GM18498 (cell line): ENCODE results near the gene UMODL1.

Experiments
- ATAC-seq: cut with Tn5 transposase; IDR thresholded peaks from one replicate; pipeline ENCODE4 v1.9.1; 2021; ENCODE audit warnings: mild to moderate bottlenecking, moderate library complexity; ENCODE audit not compliant: unreplicated experiment

UMODL1 gene, protein sequence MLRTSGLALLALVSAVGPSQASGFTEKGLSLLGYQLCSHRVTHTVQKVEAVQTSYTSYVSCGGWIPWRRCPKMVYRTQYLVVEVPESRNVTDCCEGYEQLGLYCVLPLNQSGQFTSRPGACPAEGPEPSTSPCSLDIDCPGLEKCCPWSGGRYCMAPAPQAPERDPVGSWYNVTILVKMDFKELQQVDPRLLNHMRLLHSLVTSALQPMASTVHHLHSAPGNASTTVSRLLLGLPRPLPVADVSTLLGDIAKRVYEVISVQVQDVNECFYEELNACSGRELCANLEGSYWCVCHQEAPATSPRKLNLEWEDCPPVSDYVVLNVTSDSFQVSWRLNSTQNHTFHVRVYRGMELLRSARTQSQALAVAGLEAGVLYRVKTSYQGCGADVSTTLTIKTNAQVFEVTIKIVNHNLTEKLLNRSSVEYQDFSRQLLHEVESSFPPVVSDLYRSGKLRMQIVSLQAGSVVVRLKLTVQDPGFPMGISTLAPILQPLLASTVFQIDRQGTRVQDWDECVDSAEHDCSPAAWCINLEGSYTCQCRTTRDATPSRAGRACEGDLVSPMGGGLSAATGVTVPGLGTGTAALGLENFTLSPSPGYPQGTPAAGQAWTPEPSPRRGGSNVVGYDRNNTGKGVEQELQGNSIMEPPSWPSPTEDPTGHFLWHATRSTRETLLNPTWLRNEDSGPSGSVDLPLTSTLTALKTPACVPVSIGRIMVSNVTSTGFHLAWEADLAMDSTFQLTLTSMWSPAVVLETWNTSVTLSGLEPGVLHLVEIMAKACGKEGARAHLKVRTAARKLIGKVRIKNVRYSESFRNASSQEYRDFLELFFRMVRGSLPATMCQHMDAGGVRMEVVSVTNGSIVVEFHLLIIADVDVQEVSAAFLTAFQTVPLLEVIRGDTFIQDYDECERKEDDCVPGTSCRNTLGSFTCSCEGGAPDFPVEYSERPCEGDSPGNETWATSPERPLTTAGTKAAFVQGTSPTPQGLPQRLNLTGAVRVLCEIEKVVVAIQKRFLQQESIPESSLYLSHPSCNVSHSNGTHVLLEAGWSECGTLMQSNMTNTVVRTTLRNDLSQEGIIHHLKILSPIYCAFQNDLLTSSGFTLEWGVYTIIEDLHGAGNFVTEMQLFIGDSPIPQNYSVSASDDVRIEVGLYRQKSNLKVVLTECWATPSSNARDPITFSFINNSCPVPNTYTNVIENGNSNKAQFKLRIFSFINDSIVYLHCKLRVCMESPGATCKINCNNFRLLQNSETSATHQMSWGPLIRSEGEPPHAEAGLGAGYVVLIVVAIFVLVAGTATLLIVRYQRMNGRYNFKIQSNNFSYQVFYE

DNA sequence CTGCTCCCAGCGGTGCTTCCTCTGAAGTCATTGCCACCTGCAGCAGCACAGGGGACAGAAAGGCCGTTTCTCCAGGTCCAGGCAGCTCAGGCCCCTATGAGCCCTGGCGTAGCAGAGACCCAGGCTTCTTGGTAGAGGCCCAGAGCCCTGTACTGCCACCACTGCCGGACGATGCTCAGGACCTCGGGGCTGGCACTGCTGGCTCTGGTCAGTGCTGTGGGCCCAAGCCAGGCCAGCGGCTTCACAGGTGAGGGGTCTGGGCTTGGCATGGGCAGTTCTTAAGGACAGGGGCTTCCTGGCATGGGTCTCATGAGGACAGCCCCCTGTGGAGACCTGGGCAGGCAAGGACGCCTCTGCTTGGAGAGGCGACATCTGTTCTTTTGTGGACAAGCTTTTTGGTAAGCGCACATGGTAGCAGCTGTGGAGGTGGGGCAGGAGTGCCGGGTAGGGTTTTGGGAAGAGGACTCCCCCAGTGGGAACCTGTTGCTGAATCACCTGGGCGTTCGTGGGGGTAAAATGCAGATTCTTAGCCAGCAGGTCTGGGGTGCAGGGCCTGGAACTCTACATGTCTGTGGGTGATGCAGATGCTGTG, at the start of gene UMODL1:
UMODL1 (plus strand) TSS at position 172 of the 592 bp plus-strand sequence; CDS start at position 172, 0 bp downstream.
- ATAC-seq, result no peak

DNA sequence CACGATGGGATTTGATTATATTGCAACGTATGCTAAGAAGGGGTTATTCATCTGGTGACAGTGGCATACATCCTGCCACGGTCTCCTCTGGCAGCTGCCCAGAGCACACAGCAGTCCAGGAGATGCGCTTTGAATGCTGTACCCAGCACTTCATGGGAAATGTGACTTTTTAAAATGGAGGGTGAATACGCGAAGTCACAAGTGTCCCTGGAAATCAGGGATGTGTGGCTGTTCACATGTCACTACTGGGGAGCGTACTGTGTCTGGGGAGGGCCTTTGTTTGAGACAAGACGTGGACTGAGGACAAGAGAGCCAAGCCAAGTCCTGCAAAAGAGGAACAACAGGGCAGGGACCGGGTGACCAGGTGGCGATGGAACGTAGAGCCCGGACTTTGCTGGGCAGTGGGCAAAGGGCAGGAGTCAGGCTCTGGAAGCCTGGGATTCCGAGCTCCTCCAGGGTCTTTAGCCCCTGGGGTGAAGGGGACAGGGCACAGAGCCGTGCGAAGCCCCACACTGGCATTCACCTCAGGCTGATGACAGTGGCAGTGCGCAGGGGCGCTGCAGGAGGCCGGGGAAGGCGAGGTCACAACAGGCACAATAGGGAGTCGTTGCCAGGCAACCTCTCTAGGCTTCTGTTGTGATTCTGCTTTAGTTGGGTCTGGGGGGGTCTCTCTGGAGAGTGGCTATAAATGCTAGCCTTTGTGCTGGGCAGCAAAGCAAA, 49.6 kb upstream of the UMODL1 start:
- ATAC-seq, result no peak

DNA sequence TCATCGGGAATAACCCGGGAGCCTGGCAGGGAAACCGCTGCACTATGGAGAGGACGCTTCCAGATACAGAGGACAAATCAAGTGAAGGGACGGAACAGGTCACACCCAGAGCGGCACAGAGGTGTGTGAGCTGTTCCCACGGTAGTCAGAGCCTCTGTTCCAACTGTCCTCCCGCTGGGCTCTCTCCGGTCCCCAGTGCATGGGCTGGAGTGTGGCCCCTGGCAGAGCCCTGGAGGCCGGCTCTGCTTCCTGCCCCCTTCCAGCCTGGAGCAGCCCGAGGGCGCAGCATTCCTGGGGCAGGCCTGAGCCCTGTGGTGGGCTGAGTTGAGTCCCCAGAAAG, 49.1 kb upstream of the UMODL1 start:
- ATAC-seq, result no peak

DNA sequence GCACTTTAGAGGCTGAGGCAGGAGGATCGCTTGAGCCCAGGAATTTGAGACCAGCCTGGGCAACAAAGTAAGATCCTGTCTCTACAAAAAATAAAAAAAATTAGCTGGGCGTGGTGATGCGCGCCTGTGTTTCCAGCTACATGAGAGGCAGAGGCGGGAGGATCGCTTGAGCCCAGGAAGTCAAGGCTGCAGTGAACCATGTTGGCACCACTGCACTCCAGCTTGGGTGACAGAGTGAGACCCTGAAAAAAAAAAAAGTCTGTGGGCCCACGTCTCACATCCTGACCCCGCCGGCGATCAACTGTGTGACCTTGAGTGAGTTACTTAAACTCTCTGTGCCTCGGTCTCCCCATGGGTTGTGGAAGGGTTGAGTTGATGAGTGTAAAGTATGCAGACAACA, 48.2 kb upstream of the UMODL1 start:
- no peak for ATAC-seq

DNA sequence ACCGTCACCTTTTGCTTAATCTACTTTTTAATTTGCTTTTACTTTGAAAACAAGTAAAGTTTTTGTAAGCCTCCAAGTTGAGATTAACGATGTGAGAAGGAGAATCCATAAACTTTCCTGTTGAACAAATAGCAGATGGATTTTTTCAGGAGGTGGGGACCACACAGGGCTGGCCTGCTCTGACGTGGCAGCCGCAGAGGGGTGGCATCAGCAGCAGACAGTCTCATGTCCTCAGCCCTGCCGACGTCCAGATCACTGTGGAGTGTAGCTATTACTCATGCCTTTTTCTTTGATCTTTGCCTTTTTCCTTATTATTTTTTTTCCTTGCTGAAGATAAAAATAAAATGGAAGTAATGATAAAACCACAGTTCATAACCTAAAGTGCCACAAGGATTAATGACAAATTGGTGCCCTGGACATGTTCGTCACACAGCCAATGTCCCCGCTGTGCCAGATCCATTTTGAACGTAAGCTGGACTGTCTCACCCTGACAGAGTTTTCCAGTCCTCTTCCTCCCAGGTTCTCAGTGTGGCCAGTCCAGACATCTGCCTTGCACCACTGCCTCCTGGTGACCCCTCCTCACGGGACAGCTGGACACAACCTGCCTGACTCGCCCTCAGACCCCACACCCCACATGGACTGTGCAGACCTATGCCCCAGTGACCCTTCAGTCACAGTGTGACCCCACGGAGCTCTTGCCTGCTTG, 45.6 kb upstream of the UMODL1 start:
- ATAC-seq, result no peak

DNA sequence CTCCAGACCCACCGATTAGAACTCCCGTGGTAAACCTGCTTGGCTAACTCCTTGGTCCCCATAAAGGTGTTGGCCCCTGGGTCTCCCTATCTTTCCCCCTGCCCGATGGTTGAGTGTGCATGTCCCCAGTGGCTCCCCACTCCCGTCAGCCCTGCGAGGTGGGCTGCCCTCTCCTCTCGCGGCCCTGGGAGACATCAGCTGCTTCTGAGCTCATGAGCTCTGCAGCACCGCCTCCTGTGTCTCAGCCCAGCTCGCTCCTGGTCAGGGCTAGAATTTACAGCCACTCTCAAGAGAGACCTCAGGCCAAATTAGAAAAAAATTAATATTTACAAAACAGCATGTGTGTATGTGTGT, 45.1 kb upstream of the UMODL1 start:
- ATAC-seq, result no peak

DNA sequence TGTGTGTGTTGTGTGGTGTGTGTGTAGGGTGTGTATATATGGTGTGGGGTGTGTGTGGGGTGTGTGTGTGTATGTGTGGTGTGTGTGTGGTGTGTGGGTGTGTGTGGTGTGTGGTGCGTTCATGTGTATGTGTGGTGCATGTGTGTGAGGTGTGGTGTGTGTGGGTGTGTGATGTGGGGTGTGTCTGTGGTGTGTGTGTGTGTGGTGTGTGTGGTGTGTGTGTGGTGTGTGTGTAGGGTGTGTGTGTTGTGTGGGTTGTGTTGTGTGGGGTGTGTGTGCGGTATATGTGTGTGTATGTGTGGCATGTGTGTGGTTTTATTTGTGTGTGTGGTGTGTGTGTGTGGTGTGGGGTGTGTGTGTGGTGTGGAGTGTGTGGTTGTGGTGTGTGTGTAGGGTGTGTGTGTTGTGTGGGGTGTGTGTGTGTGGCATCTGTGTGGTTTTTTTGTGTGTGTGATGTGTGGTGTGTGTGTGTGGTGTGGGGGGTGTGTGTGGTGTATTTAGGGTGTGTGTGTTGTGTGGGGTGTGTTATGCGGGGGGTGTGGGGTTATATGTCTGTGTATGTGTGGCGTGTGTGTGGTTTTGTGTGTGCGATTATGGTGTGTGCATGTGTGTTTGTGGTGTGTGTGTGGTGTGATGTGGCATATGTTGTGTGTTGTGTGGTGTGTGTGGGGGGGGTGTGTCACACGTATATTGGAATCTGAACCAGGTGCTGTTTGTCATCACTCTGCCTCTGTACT, 43.9 kb upstream of the UMODL1 start:
- no peak for ATAC-seq

DNA sequence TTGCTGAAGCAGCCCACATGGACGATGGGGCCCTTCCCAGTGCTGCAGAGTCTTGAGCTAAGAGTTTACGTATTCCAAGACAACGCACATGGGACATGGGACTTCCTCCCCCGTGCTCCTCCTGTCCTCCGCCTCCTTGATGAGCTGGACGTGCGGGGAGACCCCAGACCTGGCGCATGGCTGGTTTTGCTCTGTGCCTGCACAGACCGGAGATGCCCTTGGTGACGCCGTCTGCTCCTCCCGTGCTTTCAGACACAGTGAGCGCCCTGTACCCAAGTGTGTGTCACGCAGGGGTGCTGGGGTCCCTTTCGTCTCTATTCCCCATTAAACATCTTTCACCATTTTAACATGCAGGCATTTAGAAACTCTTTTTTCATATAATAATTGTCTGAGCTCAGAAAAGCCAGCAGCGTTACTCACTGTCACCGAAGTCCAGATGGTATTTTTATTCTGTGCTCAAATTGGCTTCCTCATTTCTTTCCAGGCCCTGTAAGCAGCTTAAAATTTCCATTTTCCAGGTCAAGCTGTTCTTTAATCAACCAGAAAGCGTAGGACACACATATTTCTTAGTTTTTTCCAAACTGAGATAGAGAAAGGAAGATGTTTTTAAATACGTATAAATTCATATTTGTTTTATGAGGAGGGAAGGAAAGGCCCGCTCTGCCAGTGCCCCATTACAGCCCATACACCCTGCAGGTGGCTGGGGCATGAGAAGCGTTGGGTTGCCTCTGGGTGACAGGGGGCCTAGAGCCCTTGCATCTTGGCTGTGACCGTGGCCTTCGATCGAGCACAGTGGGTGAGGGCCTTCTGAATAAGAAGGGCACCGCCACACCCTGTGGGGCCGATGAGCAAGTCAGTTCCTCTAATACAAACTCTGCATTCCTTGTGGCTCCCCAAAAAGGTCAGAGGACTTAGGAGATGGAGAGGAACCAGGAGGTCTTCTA, 43.0 kb upstream of the UMODL1 start:
- no peak for ATAC-seq

DNA sequence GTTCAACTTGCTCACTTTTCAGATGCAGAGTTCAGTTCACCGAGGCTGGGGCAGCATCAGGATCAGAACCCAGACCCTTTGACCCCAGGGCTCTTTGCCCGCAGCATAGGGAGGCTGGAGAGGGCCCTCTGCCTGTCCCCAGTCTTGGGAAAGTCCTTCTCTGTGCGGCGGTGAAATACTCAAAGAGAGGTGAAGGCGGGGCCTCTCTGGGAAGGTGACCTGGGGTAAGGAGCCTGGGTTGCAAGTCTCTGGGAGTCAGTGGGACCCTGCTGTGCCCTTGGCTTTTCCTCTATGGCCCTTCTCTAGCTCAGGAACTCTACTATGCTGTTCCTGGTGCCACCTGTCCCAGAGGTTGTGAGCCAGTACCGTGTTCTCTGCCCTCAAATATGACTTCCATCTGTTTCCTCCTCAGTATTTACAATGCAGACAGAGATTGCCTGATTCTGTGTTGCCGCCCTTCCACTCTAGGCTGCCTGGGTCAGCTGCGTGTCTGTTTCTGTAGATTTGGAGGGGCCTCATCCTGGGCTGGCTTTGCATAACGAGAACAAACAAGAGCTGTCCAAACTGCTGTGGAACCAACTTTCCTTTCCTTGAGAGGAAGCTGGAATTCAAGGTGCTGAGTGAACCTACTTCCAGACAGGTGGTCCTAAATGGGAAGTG, 42.2 kb upstream of the UMODL1 start:
- ATAC-seq, result no peak

DNA sequence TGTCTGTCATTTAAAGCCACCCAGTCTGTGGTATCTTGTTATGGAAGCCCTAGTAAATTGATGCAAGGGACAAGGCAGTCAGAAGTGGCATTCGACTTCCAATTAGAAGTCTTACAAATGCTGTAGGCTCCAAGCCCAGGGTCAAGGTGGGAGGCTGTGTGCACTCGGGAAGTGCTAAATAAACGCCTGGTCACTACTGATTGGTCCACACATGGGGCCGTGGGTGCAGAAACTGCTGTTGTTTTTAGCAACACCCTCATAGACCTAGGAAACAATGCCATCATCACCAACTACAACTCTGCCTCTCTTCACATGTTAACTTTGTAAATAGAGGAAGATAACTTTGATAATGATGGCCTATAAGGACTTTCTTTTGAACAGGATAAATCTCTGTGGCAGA, 40.8 kb upstream of the UMODL1 start:
- ATAC-seq, result no peak

DNA sequence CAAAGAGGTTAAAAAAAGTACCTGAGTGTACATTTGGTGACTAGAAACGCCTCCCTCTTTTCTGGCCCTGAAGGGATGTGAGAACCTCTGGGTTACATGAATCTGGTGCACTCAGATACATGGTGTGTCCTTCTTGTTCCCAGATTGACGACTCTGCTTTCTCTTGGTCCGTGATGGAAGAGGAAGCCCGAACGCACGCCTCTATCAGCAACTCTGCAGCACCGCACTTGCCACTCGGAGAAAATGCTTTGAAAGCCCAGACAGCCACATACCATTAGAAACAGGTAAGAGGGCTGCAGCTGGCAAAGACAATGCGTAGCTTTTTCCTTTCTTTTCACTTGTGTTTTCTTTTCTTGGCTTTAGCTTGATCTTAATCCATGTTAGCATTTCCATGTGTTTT, 39.9 kb upstream of the UMODL1 start:
- ATAC-seq, result no peak

DNA sequence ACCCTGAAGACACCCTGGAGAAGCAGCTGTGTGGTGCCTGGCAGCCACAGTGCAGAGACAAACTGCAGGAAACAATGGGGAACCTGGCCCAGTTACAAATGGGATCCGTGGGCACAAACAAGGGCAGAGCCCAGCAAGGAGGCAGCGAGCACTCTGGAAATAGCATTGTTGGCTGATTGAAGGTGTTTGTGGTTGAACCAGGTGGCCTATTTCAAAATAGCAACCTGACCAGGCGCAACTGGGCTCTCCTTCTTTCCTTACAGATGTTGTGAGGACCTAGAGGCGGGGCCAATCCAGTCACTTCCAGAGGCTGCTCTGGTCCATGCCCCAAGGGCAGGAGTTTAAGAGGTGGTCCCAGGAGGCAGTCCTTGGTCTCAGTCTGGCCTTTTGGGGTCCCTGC, 39.3 kb upstream of the UMODL1 start:
- no peak for ATAC-seq

DNA sequence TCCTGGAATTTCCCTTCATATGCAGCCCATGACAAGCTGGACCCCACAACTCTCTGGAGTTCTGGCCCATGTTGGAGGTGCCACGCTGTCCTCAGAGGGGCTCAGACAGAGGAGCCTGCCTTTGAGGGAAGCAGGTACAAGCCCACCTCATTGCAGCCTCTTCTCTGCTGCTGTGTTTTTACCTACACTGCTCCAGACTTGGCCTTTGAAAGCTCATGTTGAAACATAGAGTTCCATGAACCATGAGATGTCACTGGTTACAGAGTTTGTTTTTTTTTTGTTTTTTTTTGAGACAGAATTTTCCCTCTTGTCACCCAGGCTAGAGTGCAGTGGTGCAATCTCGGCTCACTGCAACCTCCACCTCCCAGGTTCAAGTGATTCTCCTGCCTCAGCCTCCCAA, 38.9 kb upstream of the UMODL1 start:
- no peak for ATAC-seq

DNA sequence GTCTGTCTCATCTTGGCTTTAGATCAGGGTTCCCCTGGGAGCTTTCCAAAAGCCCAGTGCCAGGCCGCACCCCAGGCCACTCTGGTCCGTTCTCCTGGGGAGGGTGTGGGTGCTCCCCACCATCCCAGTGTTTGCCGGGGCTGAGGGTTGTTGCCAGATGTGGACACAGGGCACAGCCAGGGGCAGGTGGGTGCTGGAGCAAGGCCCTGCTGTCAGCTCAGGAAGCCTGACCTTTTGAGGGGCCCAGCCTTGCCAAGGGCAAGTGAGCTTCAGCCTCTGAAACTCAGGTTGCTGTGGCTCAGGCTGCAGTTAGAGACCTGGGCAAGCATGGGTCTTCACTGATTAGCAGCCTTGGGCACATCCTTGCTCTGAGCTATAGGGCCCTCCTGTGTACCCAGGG, 38.1 kb upstream of the UMODL1 start:
- no peak for ATAC-seq

DNA sequence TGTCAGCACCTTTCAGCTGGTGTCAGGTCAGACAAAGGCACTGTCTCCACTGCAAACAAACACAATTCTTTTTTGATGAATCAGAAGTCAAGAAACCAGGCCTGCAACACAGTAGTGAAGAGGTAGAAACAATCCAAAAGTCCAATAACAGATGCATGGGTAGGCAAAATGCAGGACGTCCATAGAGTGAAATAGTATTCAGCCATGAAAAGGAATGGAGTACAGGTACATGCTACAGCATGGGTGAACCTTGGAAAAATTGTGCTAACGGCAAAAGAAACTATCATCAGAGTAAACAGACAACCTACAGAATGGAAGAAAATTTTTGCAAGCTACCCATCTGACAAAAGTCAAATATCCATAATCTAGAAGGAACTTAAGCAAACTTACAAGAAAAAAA, 34.8 kb upstream of the UMODL1 start:
- ATAC-seq, result no peak

DNA sequence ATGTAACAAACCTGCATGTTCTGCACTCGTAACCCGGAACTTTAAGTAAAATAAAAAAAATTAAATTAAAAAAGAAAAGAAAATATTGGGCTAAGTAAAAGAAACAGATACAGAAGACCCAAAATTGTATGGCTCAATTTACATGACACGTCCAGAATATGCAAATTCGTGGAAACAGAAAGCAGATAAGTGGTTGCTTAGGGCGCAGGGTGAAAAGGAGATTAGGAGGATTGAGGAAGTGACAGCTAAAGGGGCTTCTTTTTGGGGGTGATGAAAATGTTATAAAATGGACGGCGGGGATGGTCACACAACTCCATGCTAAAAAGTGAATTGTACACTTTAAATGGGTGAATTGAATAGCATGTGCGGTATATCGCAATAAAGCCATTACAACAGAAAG, 33.6 kb upstream of the UMODL1 start:
- ATAC-seq, result no peak

DNA sequence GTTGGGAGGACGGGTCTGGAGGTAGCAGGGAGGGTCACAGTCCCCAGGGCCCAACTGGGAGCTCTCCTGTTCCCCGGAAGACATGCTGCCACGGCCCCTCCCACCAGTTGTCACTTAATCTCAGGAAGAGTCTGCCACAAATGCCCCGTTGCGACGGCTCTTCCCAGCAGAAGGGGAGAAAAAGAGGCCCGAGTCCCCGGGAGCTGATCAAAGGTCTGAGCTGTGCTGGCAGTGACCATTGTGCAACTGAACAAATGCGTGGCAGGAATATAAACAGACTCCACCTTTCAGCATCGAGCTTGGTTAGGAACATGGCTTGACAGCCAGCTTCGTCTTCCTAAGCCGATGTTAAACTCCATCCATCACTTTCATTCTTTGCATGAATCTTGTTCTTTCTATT, 33.2 kb upstream of the UMODL1 start:
- no peak for ATAC-seq
